Measurements from ENCODE around the gene FBXL15.

DNA sequence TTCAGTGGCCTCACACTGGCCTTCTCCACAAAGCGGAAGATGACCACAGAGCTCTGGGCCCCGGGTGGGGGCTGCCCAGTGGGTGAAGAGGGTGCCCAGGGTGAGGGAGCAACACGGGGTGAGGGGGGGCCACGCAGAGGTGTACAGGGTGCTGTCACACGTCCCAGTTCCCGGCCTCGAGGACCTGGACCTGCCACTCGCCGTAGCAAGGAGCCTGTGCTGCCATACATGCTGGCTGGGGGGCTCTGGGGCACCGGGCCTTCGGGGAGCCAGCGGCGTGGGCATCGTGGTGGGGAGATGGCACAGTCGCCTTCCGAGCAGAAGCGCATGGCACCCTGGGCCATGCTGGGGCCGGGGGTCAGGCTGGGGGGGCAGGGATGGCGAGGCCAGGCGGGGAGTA is 3.9 kb upstream of the FBXL15 start:
- TF ChIP-seq CTCF (IDR thresholded peaks at IDR 0.05; ENCODE audit: insufficient read depth, low read depth, low read length) (no peak), EZH2 (IDR thresholded peaks at IDR 0.05; ENCODE audit: insufficient read depth, low read length) (no peak)
